ENCODE measurements around the gene PTPRE.

PTPRE gene

GRCh38 chr10:128073890-128074289 lies 167.0 kb downstream of the PTPRE start:
- Histone ChIP-seq H3K9me3 (replicated peaks; ENCODE audit: low read length) (no peaks in the 10 kb centered on the region), H3K9ac (ENCODE audit: low read depth, low read length) (no peak overlapping the region), H3K27me3 (ENCODE audit: control insufficient read depth, insufficient read depth, low read length) (no peaks in the 10 kb centered on the region), H3K4me1 (ENCODE audit: control insufficient read depth, insufficient read depth, low read length) (no peaks in the 10 kb centered on the region), H3K4me2 (ENCODE audit: low read length) (no peak overlapping the region), H3K36me3 (ENCODE audit: insufficient read depth, low read length) (no peaks in the 10 kb centered on the region), H3K4me3 (ENCODE audit: low read length) (no peak overlapping the region)

DNA sequence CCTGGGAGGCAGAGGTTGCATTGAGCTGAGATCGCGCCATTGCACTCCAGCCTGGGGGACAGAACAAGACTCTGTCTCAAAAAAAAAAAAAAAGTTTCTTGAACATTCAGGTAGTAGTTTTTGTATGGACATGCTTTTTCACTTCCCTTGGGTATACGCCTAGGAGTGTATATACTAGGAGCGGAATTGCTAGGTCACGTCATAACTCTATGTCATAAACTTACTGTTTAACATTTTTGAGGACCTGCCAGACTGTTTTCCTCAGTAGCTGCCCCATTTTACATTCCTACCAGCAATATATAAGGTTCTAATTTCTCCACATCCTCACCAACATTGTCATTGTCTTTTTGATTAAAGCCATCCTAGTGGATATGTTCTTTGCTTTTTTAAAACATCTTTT lies 167.7 kb downstream of the PTPRE start:
- Histone ChIP-seq H3K9ac (ENCODE audit: low read depth, low read length) (no peak overlapping the region), H3K4me3 (ENCODE audit: low read length) (no peak overlapping the region)

GRCh38 chr10:128077155-128077875 lies 170.4 kb downstream of the PTPRE start:
- Histone ChIP-seq H3K9me3 (replicated peaks; ENCODE audit: low read length) (no peaks in the 10 kb centered on the region), H3K4me3 (ENCODE audit: low read length) (no peak overlapping the region), H3K9ac (ENCODE audit: low read depth, low read length) (no peak overlapping the region), H3K36me3 (ENCODE audit: insufficient read depth, low read length) (peaks cover 6% of the 10 kb centered on the region), H3K4me1 (ENCODE audit: control insufficient read depth, insufficient read depth, low read length) (no peaks in the 10 kb centered on the region), H3K4me2 (ENCODE audit: low read length) (no peak overlapping the region), H3K27me3 (ENCODE audit: control insufficient read depth, insufficient read depth, low read length) (no peaks in the 10 kb centered on the region)

More for the DNA sequence above, 167.7 kb downstream of the PTPRE start:
- Histone ChIP-seq H3K9me3 (replicated peaks; ENCODE audit: low read length) (no peaks in the 10 kb centered on the region), H3K4me2 (ENCODE audit: low read length) (no peak overlapping the region), H3K27me3 (ENCODE audit: control insufficient read depth, insufficient read depth, low read length) (no peaks in the 10 kb centered on the region), H3K4me1 (ENCODE audit: control insufficient read depth, insufficient read depth, low read length) (no peaks in the 10 kb centered on the region), H3K36me3 (ENCODE audit: insufficient read depth, low read length) (no peaks in the 10 kb centered on the region)

- no peaks in the 10 kb centered on the region for H3K9me3 ChIP-seq (replicated peaks; ENCODE audit: low read length)
- H3K4me2 ChIP-seq (ENCODE audit: low read length), result no peak overlapping the region
- no peaks in the 10 kb centered on the region for H3K27me3 ChIP-seq (ENCODE audit: control insufficient read depth, insufficient read depth, low read length)
- peaks cover 6% of the 10 kb centered on the region for H3K36me3 ChIP-seq (ENCODE audit: insufficient read depth, low read length)
- no peak overlapping the region for H3K4me3 ChIP-seq (ENCODE audit: low read length)
- no peak overlapping the region for H3K9ac ChIP-seq (ENCODE audit: low read depth, low read length)
- no peaks in the 10 kb centered on the region for H3K4me1 ChIP-seq (ENCODE audit: control insufficient read depth, insufficient read depth, low read length)
These were observed 171.4 kb downstream of the PTPRE start for GRCh38 chr10:128078136-128078969.

- Histone ChIP-seq H3K36me3 (ENCODE audit: insufficient read depth, low read length) (peaks cover 6% of the 10 kb centered on the region), H3K4me3 (ENCODE audit: low read length) (no peak overlapping the region), H3K27me3 (ENCODE audit: control insufficient read depth, insufficient read depth, low read length) (no peaks in the 10 kb centered on the region), H3K4me2 (ENCODE audit: low read length) (no peak overlapping the region), H3K9ac (ENCODE audit: low read depth, low read length) (no peak overlapping the region), H3K9me3 (replicated peaks; ENCODE audit: low read length) (no peaks in the 10 kb centered on the region), H3K4me1 (ENCODE audit: control insufficient read depth, insufficient read depth, low read length) (no peaks in the 10 kb centered on the region)
These were observed 173.3 kb downstream of the PTPRE start for GRCh38 chr10:128080231-128080630.

DNA sequence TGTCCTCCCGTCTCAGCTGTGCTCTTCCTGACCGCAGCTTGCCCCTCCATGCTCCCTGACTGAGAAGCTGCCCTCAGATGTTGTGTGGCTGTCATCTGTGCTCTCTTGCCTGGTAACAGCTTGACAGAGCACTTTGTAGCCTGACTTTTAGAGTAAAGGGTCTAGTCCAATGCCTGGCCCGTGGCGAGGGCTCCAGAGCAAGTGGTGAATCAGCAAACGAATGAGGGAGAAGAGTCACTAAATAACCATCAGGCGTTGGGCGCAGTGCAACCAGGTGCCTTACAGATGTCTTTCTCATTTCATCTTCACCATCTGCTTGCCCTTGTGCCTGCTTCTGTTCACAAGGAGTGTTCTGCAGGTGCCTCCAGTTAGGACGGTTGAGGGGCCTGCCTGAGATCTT lies 173.7 kb downstream of the PTPRE start:
- Histone ChIP-seq H3K36me3 (ENCODE audit: insufficient read depth, low read length) (peaks cover 6% of the 10 kb centered on the region), H3K9me3 (replicated peaks; ENCODE audit: low read length) (no peaks in the 10 kb centered on the region), H3K4me2 (ENCODE audit: low read length) (no peak overlapping the region), H3K4me3 (ENCODE audit: low read length) (no peak overlapping the region), H3K9ac (ENCODE audit: low read depth, low read length) (no peak overlapping the region), H3K27me3 (ENCODE audit: control insufficient read depth, insufficient read depth, low read length) (no peaks in the 10 kb centered on the region), H3K4me1 (ENCODE audit: control insufficient read depth, insufficient read depth, low read length) (no peaks in the 10 kb centered on the region)

DNA sequence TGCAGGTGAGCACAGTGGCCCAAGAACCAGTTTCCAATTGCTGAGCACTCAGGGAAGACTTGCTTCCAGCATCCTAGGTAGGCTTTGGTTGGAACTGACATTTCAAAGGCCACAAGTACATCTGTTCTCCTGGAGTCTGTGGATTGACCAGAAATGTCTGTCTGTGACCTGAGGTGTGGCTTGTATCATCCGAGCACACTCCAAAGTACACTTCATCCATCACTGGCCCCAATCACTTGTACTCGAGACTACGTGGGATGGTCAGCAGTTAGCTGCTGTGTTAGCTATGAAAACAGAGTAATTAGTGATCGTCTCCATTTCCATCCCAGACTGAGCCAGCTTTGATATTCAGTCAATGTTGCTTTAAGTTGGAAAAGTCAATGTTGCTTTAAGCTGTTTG lies 174.3 kb downstream of the PTPRE start:
- Histone ChIP-seq H3K27me3 (ENCODE audit: control insufficient read depth, insufficient read depth, low read length) (no peaks in the 10 kb centered on the region), H3K36me3 (ENCODE audit: insufficient read depth, low read length) (peaks cover 6% of the 10 kb centered on the region)

GRCh38 chr10:128081720-128082119 lies 174.8 kb downstream of the PTPRE start:
- H3K4me3 ChIP-seq (ENCODE audit: low read length), result no peak overlapping the region
- H3K4me1 ChIP-seq (ENCODE audit: control insufficient read depth, insufficient read depth, low read length), result no peaks in the 10 kb centered on the region
- H3K9ac ChIP-seq (ENCODE audit: low read depth, low read length), result no peak overlapping the region
- H3K4me2 ChIP-seq (ENCODE audit: low read length), result no peak overlapping the region
- H3K27me3 ChIP-seq (ENCODE audit: control insufficient read depth, insufficient read depth, low read length), result no peaks in the 10 kb centered on the region
- H3K9me3 ChIP-seq (replicated peaks; ENCODE audit: low read length), result no peaks in the 10 kb centered on the region
- peaks cover 6% of the 10 kb centered on the region for H3K36me3 ChIP-seq (ENCODE audit: insufficient read depth, low read length)

More for the DNA sequence above, 174.3 kb downstream of the PTPRE start:
- Histone ChIP-seq H3K9ac (ENCODE audit: low read depth, low read length) (no peak overlapping the region), H3K4me1 (ENCODE audit: control insufficient read depth, insufficient read depth, low read length) (no peaks in the 10 kb centered on the region), H3K4me2 (ENCODE audit: low read length) (no peak overlapping the region), H3K4me3 (ENCODE audit: low read length) (no peak overlapping the region), H3K9me3 (replicated peaks; ENCODE audit: low read length) (no peaks in the 10 kb centered on the region)

GRCh38 chr10:128083191-128083895 lies 176.4 kb downstream of the PTPRE start:
- no peaks in the 10 kb centered on the region for H3K27me3 ChIP-seq (ENCODE audit: control insufficient read depth, insufficient read depth, low read length)
- no peak overlapping the region for H3K4me2 ChIP-seq (ENCODE audit: low read length)
- H3K9ac ChIP-seq (ENCODE audit: low read depth, low read length), result no peak overlapping the region
- H3K4me3 ChIP-seq (ENCODE audit: low read length), result no peak overlapping the region
- H3K4me1 ChIP-seq (ENCODE audit: control insufficient read depth, insufficient read depth, low read length), result no peaks in the 10 kb centered on the region
- peaks cover 6% of the 10 kb centered on the region for H3K36me3 ChIP-seq (ENCODE audit: insufficient read depth, low read length)
- no peaks in the 10 kb centered on the region for H3K9me3 ChIP-seq (replicated peaks; ENCODE audit: low read length)

- no peaks in the 10 kb centered on the region for H3K4me1 ChIP-seq (ENCODE audit: control insufficient read depth, insufficient read depth, low read length)
- H3K36me3 ChIP-seq (ENCODE audit: insufficient read depth, low read length), result peaks cover 6% of the 10 kb centered on the region
- no peak overlapping the region for H3K9ac ChIP-seq (ENCODE audit: low read depth, low read length)
- H3K4me2 ChIP-seq (ENCODE audit: low read length), result no peak overlapping the region
- no peaks in the 10 kb centered on the region for H3K27me3 ChIP-seq (ENCODE audit: control insufficient read depth, insufficient read depth, low read length)
- no peaks in the 10 kb centered on the region for H3K9me3 ChIP-seq (replicated peaks; ENCODE audit: low read length)
- H3K4me3 ChIP-seq (ENCODE audit: low read length), result no peak overlapping the region
These were observed 177.5 kb downstream of the PTPRE start for GRCh38 chr10:128084364-128084763.

- Histone ChIP-seq H3K4me2 (ENCODE audit: low read length) (no peak overlapping the region), H3K36me3 (ENCODE audit: insufficient read depth, low read length) (peaks cover 6% of the 10 kb centered on the region), H3K27me3 (ENCODE audit: control insufficient read depth, insufficient read depth, low read length) (peaks cover 4% of the 10 kb centered on the region), H3K9ac (ENCODE audit: low read depth, low read length) (no peak overlapping the region), H3K9me3 (replicated peaks; ENCODE audit: low read length) (no peaks in the 10 kb centered on the region), H3K4me3 (ENCODE audit: low read length) (no peak overlapping the region), H3K4me1 (ENCODE audit: control insufficient read depth, insufficient read depth, low read length) (no peaks in the 10 kb centered on the region)
These were observed 178.1 kb downstream of the PTPRE start for GRCh38 chr10:128084991-128085390.

Measured in skeletal muscle satellite cell (primary cell).